G401 (cell line): Measurements from ENCODE around the gene SUMF1. TPM values are rescaled to one million over a fixed set of nuclear protein-coding genes. Genes with fewer than 3 reads are reported as not detected.

Experiments used
- DNase-seq: peaks from one replicate; pipeline ENCODE4 v3.0.0-alpha.2; 2015; ENCODE audit warnings: low spot score
- in situ Hi-C: cut with HindIII; loops from 2 replicates; pipeline ENCODE4 v1.10.0; 2016; ENCODE audit warnings: low sequenced_read_pairs, mixed read lengths
- total RNA-seq: library from RNA; depleted of rRNA; stranded (reverse); fragments of >200 nt; shearing (Covaris generic); gene quantifications from 2 replicates; pipeline ENCODE4 v1.2.3, GENCODE V29; 2014

The SUMF1 gene
- total RNA-seq, 1 experiment from 2014 or later, result 31.9 TPM

DNA sequence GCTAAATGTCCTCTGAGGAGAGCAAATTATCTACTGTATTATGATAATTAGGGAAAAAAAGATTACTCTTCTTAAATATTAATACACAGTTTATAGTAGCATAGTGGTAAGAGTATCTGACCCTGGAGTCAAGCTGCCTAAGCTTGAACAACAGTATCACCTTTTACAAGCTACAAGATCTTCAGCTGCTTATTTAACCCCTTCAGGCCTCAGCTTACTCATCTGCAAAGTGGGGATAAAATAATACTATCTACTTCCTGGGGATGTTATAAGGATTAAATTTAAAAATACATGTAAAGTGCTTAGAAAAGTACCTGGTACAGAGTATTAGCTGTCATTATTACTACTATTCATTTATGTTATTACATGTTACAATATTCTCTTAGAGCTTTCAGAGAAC, 42.0 kb downstream of the SUMF1 start:
- in situ Hi-C loops, result no loop called here
- DNase-seq, result no peak

DNA sequence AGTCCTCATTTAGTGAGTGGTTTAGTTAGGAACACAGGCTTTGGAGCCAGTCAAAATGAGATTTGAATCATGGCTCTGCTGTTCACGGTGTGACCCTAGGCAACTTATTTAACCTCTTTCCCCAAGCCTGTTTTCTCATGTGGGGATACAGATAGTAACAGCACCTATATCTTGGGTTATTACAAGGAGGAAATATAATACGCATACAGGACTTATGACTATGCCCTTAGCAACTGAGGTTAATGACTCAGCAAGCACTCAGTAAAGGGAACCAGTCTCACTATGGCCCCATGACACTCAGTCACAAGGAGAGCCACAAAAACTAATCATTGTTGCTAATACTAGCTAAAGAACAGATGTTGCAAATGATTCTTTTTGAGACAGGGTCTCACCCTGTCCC, 45.9 kb downstream of the SUMF1 start:
- in situ Hi-C loops, result no loop called here
- no peak for DNase-seq

DNA sequence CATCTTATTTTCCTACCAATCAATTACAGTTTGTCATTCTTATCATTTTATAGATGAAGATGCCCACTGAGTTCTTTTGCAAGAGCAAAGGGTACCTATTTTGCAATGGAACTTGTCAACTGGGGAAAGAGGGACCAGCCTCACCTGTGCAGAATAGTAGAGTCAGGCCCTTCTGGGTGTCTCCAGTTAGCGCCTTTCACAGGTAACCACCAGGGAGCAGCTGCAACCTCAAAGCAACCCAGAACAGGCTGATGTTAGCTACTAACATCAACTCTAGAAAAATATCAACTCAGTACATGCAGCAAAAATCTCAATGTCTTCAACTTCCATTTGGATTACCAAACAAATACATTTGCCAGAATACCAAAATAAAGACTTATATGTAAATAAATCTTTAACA, 47.1 kb downstream of the SUMF1 start:
- in situ Hi-C loops, result no loop called here
- DNase-seq, result no peak

DNA sequence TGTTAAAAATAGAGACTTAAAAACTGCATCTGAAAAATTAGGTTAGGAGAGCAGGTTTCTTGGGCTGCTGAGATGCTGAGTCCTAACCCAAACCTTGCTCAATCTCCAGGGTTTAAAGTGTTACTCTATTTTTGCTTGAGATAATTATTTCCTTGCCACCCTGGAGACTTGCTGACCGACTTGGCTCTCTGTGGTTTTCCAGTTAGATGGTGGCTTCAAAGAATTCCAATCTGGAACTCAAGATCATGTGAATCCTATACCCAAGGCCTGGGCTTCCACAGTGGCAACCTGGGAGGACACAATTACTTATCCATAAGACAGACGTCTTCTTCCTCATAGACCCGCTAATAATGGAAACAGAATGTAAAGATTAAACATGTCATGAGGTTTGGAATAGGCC, 47.7 kb downstream of the SUMF1 start:
- in situ Hi-C loops, result no loop called here
- no peak for DNase-seq

DNA sequence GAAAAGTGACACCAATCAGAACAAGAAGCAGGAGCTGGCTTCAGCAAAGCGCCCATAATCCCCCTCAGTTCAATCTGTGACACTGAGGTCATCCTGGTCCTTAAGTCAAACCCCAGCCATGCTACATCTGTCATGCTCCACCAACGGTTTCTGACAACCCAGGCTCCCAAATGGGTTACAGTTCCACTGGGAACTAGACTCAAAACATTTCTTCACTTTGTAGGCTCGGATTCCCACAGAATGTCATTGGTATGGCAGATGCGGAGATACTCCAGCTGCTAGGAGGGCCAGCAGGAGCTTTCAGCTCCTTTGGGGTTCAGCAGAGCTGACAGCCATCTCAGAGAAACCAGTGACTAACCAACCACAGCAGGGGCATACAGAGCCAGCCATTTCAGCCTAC, 48.9 kb downstream of the SUMF1 start:
- in situ Hi-C loops, result no loop called here
- DNase-seq, result no peak

DNA sequence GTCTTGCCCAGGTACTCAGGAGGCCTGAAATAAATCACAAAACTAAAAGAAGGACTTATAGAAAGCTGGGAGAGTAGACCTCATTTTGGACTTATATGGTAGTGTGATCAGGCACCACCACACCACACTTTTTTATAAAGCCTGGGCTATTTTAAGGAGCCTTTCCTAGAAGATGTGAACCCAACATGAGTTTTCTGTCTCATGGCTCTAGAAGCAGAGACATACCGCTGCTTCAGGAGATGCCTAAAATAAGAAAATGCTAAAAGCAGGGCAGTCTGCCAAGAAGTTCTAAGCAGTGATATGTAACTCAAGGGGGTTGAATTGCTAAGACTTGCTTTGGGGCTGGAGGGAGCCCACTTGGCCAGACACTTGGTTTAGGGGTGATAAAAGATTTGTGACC, 49.6 kb downstream of the SUMF1 start:
- in situ Hi-C loops, result no loop called here
- DNase-seq, result peak; percentile 32

DNA sequence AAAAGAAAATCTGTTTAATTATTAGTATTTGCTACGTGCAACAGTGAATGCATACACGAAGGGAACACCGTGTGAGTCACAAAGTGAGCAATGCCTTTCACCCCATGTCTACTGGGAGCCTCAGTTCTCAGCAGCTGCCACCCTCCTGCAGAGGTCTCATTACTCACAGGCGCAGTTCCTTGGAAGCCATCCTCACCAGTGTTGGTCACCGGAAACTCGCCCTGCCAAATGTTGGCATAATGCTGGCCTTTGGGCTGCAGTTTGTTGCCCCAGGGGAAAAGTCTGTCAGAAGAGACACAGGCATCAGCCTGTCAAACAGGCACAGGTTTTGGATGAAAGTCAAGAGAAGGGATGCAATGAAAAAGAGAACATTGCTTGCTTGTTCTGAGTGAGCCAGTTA, 50.1 kb downstream of the SUMF1 start:
- peak; percentile 66 for DNase-seq
- in situ Hi-C loops, result no loop called here

DNA sequence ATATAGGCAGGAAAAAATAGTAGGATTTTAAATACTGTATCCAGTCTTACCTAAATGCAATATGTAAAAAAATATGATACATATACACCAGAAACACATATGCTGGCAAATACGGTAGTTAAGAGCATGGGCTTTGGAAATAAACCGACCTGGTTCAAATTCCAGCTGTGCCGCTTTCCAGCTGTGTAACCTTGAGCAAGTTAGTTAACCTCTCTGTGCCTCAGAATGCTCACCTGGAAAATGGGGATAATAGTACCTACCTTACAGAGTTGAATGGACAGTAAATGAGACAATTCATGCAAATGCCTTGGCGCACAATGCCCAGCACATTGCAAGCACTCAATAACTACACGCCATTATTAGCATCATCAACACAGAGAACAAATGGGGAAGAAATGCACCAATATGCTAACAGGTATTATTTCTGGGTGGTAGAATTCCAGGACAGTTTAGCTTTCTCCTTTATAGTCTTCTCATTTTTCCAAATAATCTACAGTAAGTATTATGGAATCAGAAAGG, 50.6 kb downstream of the SUMF1 start:
- in situ Hi-C loops, result no loop called here
- peak; percentile 14 for DNase-seq

DNA sequence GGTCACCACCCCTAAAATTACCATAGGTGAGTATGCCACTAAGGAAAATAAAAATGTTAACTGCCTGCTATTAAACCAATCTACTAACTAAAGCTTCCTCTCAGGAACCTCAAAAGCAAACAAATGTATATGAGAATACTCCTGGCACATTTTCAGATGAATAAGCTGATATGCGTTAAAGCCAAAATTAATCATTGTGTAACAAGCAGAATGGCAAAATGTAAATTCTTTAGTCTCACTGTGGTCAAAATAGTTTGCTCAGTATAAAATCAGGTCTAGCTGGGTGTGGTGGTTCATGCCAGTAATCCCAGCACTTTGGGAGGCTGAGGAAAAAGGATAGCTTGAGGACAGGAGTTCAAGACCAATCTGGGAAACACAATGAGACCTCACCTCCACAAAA, 53.6 kb downstream of the SUMF1 start:
- no peak for DNase-seq
- in situ Hi-C loops, result no loop called here

DNA sequence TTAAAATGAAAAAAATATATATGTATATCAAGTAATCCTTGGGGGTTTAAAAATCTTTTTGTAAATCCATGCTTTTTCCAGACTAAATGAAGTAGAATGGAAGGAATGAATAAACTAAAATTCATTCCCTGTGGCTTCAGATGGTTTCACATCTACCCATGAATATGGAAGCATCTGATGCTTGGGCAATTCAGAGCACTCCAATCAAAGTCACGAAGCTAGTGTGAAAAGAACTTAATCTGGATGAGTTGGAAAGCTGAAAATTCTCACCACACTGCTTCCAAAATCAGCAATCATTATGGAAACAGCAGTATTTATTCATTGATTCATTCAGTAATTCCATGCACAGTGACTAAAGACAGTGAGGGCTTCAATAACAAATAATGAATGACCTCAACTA, 55.2 kb downstream of the SUMF1 start:
- in situ Hi-C loops, result no loop called here

DNA sequence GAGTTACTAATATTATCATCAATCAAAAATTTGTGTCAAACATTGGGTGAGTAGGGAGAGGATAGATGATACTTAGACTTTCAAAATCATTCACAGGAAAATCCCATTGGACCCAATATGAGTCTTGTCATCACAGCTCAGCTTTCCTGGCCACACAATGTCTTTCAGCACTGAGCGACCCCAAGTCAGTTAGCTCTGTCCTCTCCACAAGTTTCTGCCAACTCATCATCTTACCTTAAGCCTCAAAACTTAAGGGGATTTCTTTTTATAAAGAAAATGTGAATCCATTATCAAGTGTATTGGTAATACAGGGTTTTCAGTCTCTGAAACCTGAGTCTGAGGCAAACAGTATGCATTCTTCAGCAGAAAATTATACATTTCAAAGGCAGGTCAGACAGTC, 55.8 kb downstream of the SUMF1 start:
- no peak for DNase-seq
- in situ Hi-C loops, result no loop called here

More for the DNA sequence above, 55.2 kb downstream of the SUMF1 start:
- no peak for DNase-seq

DNA sequence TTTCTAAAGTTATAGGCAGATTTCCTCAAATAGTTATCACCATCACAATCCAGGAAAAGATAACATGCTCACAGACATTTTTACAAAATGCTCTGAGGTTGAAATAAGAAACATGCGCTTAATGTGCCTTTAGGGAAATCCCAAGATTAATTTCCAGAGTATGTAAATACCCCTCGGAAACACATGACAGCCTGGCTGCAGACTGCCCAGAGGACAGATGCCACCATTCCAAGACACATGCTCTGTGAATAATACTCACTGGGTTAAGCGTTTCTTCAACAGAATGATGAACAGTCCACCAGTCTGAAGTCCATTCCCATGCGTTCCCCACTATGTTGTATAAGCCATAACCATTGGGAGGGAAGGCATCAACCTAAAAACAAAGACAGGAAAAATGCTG, 56.5 kb downstream of the SUMF1 start:
- in situ Hi-C loops, result no loop called here
- no peak for DNase-seq

DNA sequence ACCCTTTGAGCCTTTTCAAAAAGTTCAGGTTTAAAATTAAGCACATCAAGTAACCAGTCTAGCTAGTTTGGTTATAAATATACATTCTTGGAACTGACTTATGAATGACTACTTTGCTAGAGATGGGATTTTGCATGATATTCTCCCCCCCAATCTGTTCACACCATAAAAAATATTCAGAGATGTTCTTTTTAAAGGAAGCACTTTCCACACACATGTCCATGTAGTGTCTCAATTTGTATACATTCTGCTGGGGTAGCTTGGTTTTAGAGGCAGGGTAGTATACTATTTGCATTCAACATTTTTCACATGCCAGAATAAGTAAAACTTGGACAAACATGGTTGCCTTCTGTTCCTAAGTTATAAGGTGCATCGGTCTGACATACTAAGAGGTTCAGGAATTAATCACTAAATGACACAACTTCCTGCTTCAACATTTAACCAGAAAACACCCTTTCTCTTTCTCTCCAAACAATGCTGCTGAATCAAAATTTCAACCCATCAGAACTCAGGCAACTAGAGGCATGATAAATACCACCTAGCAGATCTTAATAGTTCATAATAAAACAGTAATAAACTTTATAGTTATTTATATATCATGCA, 57.0 kb downstream of the SUMF1 start:
- in situ Hi-C loops, result no loop called here
- DNase-seq, result no peak

DNA sequence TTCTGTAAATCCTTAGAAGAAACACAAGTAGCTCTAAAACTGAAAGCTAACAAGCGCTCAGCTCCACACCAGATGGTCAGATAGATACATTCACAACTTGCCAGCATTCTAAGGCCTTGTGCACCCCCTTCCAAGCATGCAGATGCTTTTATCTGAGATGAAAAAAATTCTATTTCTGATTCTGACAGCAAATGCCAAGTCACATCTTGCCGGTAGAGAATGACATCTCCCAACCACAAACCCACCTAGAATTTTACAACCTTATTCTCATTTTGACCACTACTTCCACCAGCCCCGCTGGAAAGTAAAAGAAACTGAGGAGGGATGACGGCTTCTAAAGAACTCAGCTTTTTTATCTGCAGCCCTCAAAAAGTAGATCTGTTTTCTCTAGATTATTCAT, 57.7 kb downstream of the SUMF1 start:
- in situ Hi-C loops, result no loop called here

DNA sequence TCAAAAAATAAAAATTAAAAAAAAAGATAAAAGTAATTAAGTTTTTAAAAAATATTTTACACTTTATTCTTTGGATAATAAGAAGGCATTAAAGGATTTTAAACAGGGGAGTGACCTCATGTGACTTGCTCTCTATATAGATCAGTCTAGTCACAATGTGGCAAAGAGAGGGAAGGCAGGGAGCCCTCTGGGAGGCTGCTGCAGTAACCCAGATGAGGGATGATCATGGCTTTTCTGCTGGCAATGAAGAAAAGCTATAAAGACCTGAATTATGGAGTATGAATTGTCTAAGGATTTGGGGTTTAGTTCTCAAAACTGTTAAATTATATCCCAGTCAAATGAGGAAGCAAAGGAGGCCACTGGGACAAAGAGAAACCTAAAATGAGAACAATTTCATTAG, 58.1 kb downstream of the SUMF1 start:
- DNase-seq, result no peak
- in situ Hi-C loops, result no loop called here

More for the DNA sequence above, 57.7 kb downstream of the SUMF1 start:
- peak; percentile 66 for DNase-seq

DNA sequence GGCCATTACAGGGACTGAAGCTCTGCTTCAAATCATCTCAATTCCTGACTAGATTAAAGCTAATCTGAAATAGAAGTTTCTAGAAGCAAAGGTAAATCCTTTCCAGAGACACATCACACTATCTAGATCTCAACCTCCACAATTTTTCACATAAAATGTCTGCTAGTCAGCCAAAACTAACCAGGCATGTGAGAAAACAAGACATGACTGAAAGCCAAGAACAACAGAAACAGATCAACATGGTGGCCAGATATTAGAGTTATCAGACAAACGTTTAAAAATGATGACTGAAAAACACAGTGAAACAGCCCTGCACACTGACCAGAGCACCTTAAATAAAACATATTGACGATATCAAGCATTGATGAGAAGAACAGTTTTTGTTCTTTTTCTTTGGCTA, 59.1 kb downstream of the SUMF1 start:
- no peak for DNase-seq

DNA sequence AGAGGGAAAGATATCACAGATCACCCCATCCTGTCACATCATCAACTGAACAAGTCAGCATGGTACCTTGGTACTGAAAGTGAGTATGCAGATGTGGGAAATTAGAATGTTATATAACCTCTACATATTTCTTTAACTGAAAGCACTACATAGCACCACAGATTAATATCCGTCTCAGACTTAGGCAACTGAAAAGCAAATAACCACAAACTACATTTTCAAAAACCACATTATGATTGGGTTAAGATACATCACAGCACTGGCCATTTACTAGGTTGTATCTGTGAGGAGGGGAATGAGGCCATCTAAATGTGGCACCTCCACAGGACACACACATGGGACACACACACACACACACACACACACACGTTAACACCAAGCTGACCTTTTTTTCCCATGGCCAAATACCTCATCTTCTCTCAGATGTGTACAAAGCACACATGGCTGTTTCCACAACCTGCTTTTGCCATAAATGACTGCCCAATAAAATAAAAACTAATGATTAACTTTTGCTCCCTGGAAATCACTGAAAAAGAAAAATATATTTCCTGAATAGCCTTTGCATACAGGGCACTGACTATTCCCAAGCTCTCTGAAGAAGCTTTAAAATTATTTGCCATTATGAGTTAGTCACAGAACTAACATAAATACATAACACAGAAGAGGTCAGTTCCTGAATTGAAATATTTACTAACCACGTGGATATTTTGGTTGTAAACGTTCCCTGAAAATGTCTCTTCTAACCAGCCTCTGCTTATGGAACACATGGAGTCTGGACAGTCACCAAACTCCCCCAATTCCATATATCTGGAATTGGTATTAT, 60.1 kb downstream of the SUMF1 start:
- DNase-seq, result no peak
- in situ Hi-C loops, result no loop called here

More for the DNA sequence above, 59.1 kb downstream of the SUMF1 start:
- in situ Hi-C loops, result no loop called here

DNA sequence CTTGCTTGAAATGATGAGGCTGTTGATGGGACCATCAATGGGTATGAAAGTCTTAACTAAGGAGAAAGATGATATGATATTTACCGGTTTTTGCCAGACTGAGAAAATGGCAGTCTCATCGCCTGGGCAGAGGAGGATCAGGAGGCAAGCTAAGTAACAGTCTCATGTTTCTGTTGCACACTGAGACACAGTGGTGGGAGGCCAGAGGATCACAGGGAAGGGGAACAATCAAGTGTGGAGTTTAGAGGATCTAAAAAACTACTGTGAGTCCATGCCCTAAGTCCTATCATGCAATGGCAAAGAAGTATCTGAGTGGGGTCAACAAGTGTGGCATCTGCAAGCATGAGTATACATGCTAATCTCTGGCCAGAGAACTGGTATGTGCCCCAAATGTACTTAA, 62.2 kb downstream of the SUMF1 start:
- in situ Hi-C loops, result no loop called here
- DNase-seq, result no peak

DNA sequence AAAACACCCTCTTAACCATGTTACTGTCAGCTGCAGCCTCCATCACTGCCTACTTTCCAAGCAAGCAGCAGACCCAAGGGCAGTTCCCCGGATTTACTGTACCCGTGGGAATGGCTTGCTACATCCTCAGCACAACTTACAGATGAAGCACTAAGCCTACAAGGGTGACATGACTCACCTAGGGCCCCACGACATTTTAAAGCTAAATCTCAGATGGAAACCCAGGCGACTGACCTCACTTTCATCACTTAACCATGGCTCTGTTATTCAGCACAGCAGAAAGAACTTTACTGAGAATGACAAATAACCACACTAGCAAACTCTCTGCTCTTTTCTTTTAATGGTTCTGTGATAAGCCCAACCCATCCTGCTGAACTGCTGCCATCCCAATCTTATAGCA, 65.6 kb downstream of the SUMF1 start:
- no peak for DNase-seq
- in situ Hi-C loops, result no loop called here

DNA sequence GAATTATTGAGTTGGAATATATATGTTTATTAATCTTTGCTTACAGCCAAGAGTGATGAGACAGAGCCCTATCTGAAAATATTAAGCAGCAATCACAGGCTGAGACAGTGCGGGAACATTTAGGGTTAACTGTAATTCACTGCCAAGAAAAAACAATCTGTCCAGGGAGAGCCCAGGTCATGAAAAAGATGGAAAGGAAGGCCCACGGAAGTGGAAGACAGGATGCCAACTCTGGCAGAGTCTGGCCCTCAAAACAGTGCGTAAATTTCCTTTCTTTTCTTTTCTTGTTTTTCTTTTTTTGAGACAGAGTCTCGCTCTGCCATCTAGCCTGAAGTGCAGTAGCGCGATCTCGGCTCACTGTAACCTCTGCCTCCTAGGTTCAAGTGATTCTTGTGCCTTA, 67.6 kb downstream of the SUMF1 start:
- in situ Hi-C loops, result no loop called here
- no peak for DNase-seq

DNA sequence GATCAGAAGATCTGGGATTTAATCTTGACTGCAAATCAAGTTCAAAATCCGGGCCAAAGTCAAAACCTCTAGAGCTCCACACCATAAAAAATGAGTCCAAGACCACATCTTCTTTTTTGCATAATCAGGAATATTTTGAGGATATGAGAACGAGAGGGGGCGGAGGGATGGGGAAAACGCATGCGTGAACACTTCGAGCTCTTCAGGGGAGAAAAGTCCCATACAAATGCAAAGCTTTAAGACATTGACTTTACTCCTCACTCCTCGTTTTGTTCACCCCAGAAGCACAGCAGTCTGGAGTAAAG, 68.2 kb downstream of the SUMF1 start:
- no peak for DNase-seq
- in situ Hi-C loops, result no loop called here
